ENCODE results near the gene OXER1.
"Not testable (repeated sequence)": the region's sequence is repeated elsewhere in the genome, so short reads cannot be mapped to it uniquely, and the experiment has no call there.

Gene OXER1

DNA sequence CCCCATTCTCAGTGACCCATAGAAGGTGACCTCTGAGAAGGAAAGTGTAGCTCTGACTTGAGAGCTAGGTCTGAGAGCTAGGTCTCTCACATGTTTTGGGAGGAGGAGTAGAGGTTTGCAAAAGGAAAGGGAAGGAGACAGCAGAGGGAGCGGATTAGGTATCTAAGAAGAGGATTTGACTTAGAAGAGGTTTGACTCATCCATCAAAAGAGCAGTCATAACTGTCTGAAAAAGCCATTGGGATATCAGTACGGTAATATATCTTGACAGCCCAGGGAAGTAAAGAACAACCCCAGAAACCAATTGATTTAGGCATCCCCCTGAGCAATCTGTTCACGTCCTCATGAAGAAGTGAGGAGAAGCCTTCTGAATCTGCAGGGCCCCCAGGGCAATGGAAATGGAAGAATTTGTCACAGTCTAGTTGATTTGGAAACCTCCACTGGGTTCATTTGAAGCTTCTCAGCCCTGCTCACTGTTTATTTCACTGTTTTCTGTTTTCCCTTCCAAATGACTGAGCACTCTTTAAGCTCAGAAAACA is 19.3 kb downstream of the OXER1 start:
- no peak for DNase-seq

DNA sequence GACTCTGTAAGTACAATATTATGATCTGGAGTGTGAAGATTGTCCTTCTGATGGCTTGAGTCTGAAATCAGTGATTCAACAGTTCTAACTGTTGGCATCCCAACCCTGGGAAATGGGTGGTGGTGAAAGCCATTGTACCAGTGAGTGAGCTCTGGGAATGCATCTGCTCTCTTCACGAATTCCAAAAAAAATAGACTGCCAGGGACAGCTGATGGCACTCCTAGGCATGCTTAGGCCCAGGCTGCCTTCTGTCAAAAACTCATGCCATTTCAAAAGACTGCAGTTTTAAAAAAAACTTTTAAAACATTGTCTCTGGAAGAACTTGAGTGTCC is 20.3 kb downstream of the OXER1 start:
- no peak for DNase-seq

GRCh38 chr2:42742740-42743658 is 20.9 kb downstream of the OXER1 start:
- DNase-seq = no peak

DNA sequence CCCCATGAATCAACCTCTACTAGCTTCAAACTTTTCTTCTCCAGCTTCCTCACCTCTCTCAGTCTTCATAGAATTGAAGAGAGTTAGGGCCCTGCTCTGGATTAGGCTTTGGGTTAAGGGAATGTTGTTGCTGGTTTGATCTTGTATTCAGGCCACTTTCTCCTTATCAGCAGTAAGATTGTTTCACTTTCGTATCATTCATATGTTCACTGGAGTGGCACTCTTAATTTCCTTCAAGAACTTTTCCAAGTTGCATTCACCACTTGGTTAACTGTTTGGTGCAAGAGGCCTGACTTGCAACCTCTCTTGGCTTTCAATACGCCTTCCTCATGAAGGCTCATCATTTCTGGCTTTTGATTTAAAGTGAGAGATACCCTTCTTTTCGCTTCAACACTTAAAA is 22.8 kb downstream of the OXER1 start:
- no peak for DNase-seq

DNA sequence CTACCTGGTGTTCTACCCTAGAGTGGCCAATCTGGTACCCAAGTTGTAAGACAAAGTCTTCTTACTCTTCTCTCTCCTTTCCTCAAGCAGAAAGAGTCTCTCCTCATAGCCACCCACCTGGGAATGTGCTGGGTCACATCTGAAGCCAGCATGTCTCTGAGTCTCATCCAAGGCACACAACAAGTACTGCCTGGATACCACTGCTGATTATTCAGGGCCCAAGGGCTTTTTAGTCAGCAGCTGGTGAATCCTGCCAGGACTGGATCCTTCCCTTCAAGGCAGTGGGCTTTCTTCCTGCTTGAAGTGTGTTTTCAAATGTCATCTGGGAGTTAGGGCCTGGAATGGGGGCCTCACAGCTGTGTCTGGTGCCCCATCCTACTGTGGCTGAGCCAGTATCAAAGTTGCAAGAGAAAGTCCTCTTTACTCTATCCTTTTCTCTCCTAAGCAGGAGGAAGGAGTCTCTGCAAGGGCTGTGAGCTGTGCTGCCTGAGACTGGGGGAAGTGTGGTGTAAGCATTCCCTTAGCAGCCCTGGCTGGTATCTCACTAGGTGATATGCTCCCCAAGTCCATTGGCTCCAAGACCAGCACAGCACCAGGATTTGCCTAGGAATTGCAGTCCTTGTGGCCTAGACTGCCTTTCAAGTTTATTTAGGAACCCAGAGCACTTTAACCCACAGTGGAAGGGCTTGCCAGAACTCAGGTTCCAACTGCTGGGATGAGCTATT is 27.2 kb downstream of the OXER1 start:
- DNase-seq = no peak

GRCh38 chr2:42733852-42734251 is 30.1 kb downstream of the OXER1 start:
- DNase-seq = no peak

DNA sequence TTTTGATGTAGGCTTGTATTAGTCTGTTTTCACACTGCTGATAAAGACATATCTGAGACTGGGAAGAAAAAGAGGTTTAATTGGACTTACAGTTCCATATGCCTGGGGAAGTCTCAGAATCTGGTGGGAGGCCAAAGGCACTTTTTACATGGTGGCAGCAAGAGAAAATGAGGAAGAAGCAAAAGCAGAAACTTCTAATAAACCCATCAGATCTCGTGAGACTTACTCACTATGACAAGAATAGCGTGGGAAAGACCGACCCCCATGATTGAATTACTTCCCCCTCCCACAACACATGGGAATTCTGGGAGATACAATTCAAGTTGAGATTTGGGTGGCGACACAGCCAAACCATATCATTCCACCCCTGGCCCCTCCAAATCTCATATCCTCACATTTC is 32.6 kb downstream of the OXER1 start:
- DNase-seq = not testable (repeated sequence)

GRCh38 chr2:42726680-42727079 is 37.3 kb downstream of the OXER1 start:
- no peak for DNase-seq

DNA sequence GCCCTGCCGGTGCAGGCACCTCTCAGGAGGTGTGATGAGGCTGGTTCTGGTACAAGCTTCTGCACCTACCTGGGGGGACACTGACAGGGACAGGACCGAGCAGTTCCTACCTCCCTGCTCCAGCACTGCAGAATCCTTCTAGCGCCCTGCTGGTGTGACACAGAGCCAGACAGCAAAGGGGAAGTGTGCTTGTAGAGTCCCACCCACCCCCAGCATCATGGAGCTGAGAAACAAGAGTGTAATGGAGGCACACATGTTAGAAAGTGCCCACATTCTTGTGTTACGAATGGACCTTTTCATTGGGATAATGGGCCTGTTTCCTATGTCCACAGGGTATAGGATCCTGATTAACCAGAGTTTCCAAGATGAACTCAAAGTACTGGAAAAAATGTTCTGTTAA is 38.3 kb downstream of the OXER1 start:
- DNase-seq = no peak

DNA sequence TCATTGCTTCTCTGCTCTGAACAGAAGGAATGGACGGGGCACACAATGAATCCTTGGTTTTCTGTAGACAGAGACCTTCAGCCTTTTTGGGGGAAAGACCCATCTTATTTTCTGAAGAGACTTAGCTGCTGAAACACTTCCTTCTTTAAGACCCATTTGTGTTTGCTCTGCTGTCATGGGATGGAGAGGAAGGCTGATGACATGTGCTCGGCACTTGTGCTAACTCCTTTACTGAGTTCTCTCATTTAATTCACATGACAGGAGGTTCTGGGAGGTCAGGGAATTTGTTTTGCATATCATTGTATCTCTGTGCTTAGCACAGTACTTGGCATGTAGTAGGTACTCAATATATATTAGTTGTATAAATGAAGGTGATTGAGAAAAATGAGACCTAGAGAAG is 39.0 kb downstream of the OXER1 start:
- no peak for DNase-seq

DNA sequence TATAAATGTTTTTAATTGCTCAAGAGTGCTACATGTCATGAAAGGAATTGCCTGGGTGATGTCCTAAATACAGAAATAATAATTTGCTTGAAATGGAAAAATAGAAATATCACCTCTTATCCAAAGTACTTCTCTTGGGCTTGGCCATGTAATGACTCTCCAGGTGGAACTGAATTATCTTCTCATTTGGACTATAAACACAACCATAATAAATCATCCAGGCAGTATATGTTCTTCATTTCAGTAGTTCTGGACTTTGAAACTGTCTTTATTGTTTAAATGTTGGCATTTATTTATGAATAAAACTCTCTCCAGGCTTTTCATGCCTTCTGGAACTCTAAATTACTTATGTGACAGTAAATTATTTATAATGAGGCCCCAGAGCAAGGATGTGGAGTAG is 40.5 kb downstream of the OXER1 start:
- DNase-seq = no peak

DNA sequence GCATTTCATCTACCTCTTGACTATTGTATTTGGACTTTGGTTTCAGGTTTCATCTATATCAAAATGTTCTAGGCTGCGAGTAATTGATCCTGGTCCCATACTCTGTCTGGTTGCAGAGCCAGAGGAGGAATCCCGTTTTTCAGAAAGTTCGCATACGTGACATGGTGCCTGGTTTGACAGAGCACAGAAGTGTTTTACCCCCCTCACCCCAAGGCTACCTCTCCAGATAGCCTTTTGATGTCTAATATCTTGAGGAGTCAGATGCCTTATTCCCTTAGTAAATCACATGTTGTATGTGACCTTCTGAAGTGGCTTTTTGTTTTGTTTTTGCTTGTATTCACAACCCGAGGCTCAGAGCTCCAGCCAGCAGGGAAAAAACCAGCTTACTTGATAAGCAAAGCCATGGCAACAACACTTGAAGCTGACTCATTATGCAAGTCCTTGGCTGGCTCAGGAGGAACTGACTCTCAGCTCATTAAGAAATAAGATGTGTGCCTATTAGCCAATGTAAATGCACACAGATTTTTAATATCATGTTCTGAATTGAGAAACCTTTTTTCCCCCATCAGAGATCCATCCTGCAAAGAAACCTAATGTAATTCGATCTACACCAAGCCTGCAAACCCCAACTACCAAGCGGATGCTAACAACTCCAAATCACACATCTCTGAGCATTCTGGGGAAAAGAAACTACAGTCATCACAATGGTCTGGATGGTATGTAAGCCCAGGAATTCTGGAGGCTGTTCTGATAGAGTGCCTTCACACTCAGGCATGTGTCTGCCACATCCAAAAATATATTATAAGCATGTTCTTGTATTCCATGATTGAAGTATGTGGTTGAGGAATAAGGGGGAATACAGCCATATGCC is 41.4 kb downstream of the OXER1 start:
- DNase-seq = peak; percentile 31

- DNase-seq = no peak
These were observed 42.0 kb downstream of the OXER1 start for GRCh38 chr2:42721898-42722297.

- DNase-seq = no peak
These were observed 49.2 kb downstream of the OXER1 start for GRCh38 chr2:42714686-42715085.

DNA sequence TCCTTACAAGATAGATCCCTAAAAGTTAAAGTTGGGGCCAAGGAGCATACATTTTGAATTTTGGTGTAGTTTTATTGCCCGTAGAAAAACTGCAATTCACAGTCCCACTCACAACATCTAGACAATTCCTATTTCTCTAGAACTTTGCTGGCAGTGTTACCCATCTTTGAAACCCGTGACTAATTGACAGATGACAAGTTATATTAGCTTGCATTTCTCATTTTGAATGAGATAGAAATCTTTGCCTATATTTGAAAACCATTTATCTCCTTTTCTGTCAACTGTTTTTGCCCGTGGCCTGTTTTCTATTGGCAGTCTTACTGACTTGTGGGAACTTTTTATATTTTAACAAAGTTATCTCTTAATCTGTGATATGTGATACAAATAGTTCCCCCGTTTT is 50.0 kb downstream of the OXER1 start:
- no peak for DNase-seq

DNA sequence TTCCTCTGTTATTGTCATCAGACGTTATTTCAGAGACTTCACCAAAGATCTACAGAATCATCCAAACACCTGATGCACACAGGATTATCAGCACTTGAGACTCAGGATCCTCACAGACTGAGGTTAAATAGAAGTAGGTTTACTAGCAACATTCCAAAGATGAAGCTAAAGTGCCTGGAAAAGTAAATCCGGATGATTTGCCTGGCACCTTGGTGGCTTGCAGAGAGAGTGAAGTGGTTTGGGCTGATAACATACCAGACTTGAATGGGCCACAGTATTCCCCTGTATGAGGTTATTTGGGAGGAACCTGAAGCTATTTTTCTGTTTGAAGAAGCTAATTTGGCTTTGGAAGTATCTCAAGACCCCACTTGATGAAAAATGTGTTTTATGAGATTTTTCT is 51.0 kb downstream of the OXER1 start:
- DNase-seq = no peak

Measured in DMS153 (cell line).